ENCODE measurements around the gene SNX1.
"Not testable (repeated sequence)": the region's sequence is repeated elsewhere in the genome, so short reads cannot be mapped to it uniquely, and the experiment has no call there.

The SNX1 gene

GRCh38 chr15:64111679-64112050 lies 15.9 kb downstream of the SNX1 start:
- H3K4me3 ChIP-seq (ENCODE audit: low read depth, low read length), result no peak overlapping the region
- ChIA-PET CTCF (interaction anchor here (0.6 to 1.5 kb wide), 3 partner anchors 12 to 65 kb away, joined by 3 to 5 read pairs (median 4); partner anchors contain the start of gene DAPK2), POLR2A (interaction anchor here (0.5 kb wide), 1 partner anchor 19 kb away, joined by 3 read pairs; no protein-coding TSS in a partner anchor)
- no peak for DNase-seq (ENCODE audit: low read depth, low spot score)
- TF ChIP-seq CTCF (IDR thresholded peaks at IDR 0.05; ENCODE audit: insufficient read depth, low read length, missing control alignments), result no peak

GRCh38 chr15:64112073-64112772 lies 16.4 kb downstream of the SNX1 start:
- no peak for DNase-seq (ENCODE audit: low read depth, low spot score)
- POLR2A ChIA-PET, result no interaction called here
- CTCF ChIA-PET, result interaction anchor here (0.6 to 1.5 kb wide), 2 partner anchors 42 to 66 kb away, joined by 3 to 5 read pairs; partner anchors contain the start of gene DAPK2
- H3K4me3 ChIP-seq (ENCODE audit: low read depth, low read length), result no peak overlapping the region
- TF ChIP-seq CTCF (IDR thresholded peaks at IDR 0.05; ENCODE audit: insufficient read depth, low read length, missing control alignments), result no peak

- CTCF ChIA-PET, result interaction anchor here (0.9 to 1.3 kb wide), 2 partner anchors 13 to 360 kb away, joined by 3 read pairs; no protein-coding TSS in a partner anchor
- DNase-seq (ENCODE audit: low read depth, low spot score), result no peak
- H3K4me3 ChIP-seq (ENCODE audit: low read depth, low read length), result no peak overlapping the region
- POLR2A ChIA-PET, result no interaction called here
- no peak for TF ChIP-seq CTCF (IDR thresholded peaks at IDR 0.05; ENCODE audit: insufficient read depth, low read length, missing control alignments)
These were observed 17.1 kb downstream of the SNX1 start for GRCh38 chr15:64112904-64113303.

- H3K4me3 ChIP-seq (ENCODE audit: low read depth, low read length), result no peak overlapping the region
- ChIA-PET CTCF (interaction anchor here (1.1 kb wide), 1 partner anchor 13 kb away, joined by 3 read pairs; no protein-coding TSS in a partner anchor), POLR2A (no interaction called here)
- no peak for DNase-seq (ENCODE audit: low read depth, low spot score)
- no peak for TF ChIP-seq CTCF (IDR thresholded peaks at IDR 0.05; ENCODE audit: insufficient read depth, low read length, missing control alignments)
These were observed 22.1 kb downstream of the SNX1 start for GRCh38 chr15:64117759-64118487.

GRCh38 chr15:64120322-64120721 lies 24.5 kb downstream of the SNX1 start:
- DNase-seq (ENCODE audit: low read depth, low spot score); H3K4me3 ChIP-seq (ENCODE audit: low read depth, low read length); POLR2A ChIA-PET; CTCF ChIA-PET: not testable (repeated sequence)

GRCh38 chr15:64121614-64122013 lies 25.8 kb downstream of the SNX1 start:
- ChIA-PET CTCF (interaction anchor here (1.2 kb wide), 2 partner anchors 14 to 32 kb away, joined by 3 to 5 read pairs; no protein-coding TSS in a partner anchor), POLR2A (no interaction called here)
- H3K4me3 ChIP-seq (ENCODE audit: low read depth, low read length), result no peak overlapping the region
- no peak for TF ChIP-seq CTCF (IDR thresholded peaks at IDR 0.05; ENCODE audit: insufficient read depth, low read length, missing control alignments)
- no peak for DNase-seq (ENCODE audit: low read depth, low spot score)
